Measurements from ENCODE around the gene AKR1C3.

DNA sequence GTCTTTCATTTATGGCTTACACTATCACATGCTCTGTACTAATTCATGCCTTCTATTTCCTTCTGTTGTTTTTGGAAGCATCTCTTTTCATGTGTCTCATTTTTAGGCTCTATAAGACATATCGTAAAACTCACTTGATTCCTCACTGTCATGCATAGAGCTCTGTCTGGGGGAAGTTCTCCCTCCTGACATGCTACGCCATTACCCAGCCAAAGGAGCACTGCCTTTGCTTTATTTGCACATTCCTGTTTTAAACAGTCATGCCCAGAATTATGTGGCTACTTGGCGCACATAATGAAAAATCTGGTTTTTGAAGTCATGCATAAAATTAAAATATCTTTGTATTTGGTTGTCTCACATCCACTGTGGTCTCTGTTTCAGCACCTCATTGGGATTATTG lies 17.6 kb upstream of the AKR1C3 start:
- TF ChIP-seq CTCF (IDR thresholded peaks at IDR 0.05): no peak
- no peak for TF ChIP-seq POLR2A (IDR thresholded peaks at IDR 0.05)
- TF ChIP-seq POLR2AphosphoS5 (IDR thresholded peaks at IDR 0.05): no peak
- TF ChIP-seq EP300 (IDR thresholded peaks at IDR 0.05): no peak

Measured in sigmoid colon (tissue), 4 donors.